HepG2 (cell line): ENCODE results near the gene HOTAIR. TPM values are rescaled to one million over a fixed set of nuclear protein-coding genes. Genes with fewer than 3 reads are reported as not detected.

Experiments used
- FOXA1 ChIP-seq, 2 experiments: fragments of 450-650 bp in 1 of 2; sonication (generic) in 1 of 2; formaldehyde crosslinking in 1 of 2; IDR thresholded peaks; 2 replicates each; pipeline versions ENCODE4 v1.4.0 to v1.6.1; 2016 to 2020; ENCODE audit warnings: missing genetic modification reagents in 1 of 2
- HNF4G ChIP-seq, 2 experiments: sonication (generic) in 1 of 2; formaldehyde crosslinking in 1 of 2; IDR thresholded peaks; 2 replicates each; pipeline versions ENCODE4 v1.4.0 to v1.6.1; 2011 to 2020; ENCODE audit warnings: borderline replicate concordance in 2 of 2, low read depth in 2 of 2, mild to moderate bottlenecking in 2 of 2, low read length in 1 of 2, missing genetic modification reagents in 1 of 2, moderate library complexity in 1 of 2
- HNRNPH1 ChIP-seq: fragments of 200-400 bp; formaldehyde crosslinking; optimal IDR thresholded peaks from 2 replicates; pipeline ENCODE3; 2017; ENCODE audit warnings: mild to moderate bottlenecking, low read depth, low read length
- KAT2B ChIP-seq: fragments of 150-350 bp; IDR thresholded peaks from 2 replicates; pipeline ENCODE4 v1.6.1; 2014; ENCODE audit warnings: low read depth, low read length, borderline replicate concordance
- MIER2 ChIP-seq: IDR thresholded peaks from 2 replicates; pipeline ENCODE4 v1.6.1; 2016; ENCODE audit warnings: missing biosample characterization, missing genetic modification reagents
- MXD1 ChIP-seq: sonication (generic); formaldehyde crosslinking; IDR thresholded peaks from 2 replicates; pipeline ENCODE4 v1.4.0; 2020; ENCODE audit warnings: mild to moderate bottlenecking, missing genetic modification reagents
- MYC ChIP-seq: sonication (generic); formaldehyde crosslinking; IDR thresholded peaks from 2 replicates; pipeline ENCODE4 v1.9.0; 2021; ENCODE audit warnings: missing genetic modification reagents, borderline replicate concordance
- NFKBIZ ChIP-seq: IDR thresholded peaks from 2 replicates; pipeline ENCODE4 v1.6.1; 2018; ENCODE audit warnings: missing genetic modification reagents, missing compliant biosample characterization
- PCBP1 ChIP-seq: fragments of 200-400 bp; formaldehyde crosslinking; IDR thresholded peaks from 2 replicates; pipeline ENCODE4 v1.6.1; 2017; ENCODE audit warnings: mild to moderate bottlenecking, low read depth, low read length, borderline replicate concordance
- SNAPC4 ChIP-seq: sonication (generic); formaldehyde crosslinking; IDR thresholded peaks from 2 replicates; pipeline ENCODE4 v1.4.0; 2020; ENCODE audit warnings: mild to moderate bottlenecking, missing genetic modification reagents
- TBX3 ChIP-seq: fragments of 450-650 bp; IDR thresholded peaks from 2 replicates; pipeline ENCODE4 v1.6.1; 2017; ENCODE audit warnings: antibody characterized with exemption, mild to moderate bottlenecking, inconsistent platforms, borderline replicate concordance
- TEAD2 ChIP-seq: sonication (generic); formaldehyde crosslinking; IDR thresholded peaks from 2 replicates; pipeline ENCODE4 v1.9.0; 2021; ENCODE audit warnings: missing genetic modification reagents
- ZBTB37 ChIP-seq: sonication (generic); formaldehyde crosslinking; IDR thresholded peaks from 2 replicates; pipeline ENCODE4 v1.4.0; 2020; ENCODE audit warnings: mild to moderate bottlenecking, missing genetic modification reagents
- ZNF276 ChIP-seq: sonication (generic); formaldehyde crosslinking; IDR thresholded peaks from 2 replicates; pipeline ENCODE4 v1.4.0; 2020; ENCODE audit warnings: mild to moderate bottlenecking, low read depth, missing genetic modification reagents
- ZNF354B ChIP-seq: sonication (generic); formaldehyde crosslinking; IDR thresholded peaks from 2 replicates; pipeline ENCODE4 v1.8.0; 2022; ENCODE audit warnings: mild to moderate bottlenecking, missing genetic modification reagents
- ZNF629 ChIP-seq: sonication (generic); formaldehyde crosslinking; conservative IDR thresholded peaks from 2 replicates; pipeline ENCODE4 v1.5.0; 2020; ENCODE audit warnings: missing genetic modification reagents
- ZNF670 ChIP-seq: sonication (generic); formaldehyde crosslinking; IDR thresholded peaks from 2 replicates; pipeline ENCODE4 v1.8.0; 2022; ENCODE audit warnings: mild to moderate bottlenecking, missing genetic modification reagents, borderline replicate concordance
- ZNF747 ChIP-seq: sonication (generic); formaldehyde crosslinking; IDR thresholded peaks from 2 replicates; pipeline ENCODE4 v1.8.1; 2023; ENCODE audit warnings: missing genetic modification reagents, mild to moderate bottlenecking, borderline replicate concordance
- ZSCAN20 ChIP-seq: sonication (generic); formaldehyde crosslinking; IDR thresholded peaks from 2 replicates; pipeline ENCODE4 v1.4.0; 2020; ENCODE audit warnings: missing genetic modification reagents, mild to moderate bottlenecking, borderline replicate concordance
- polyA plus RNA-seq, 8 experiments: library from polyadenylated mRNA; depleted of rRNA in 3 of 8; stranded (reverse) in 7 of 8; unstranded in 1 of 8; fragments of >200 nt; fragmentation: Illumina TruSeq in 4 of 8; extraction: Trizol in 4 of 8; gene quantifications; 2 replicates each; pipeline versions ENCODE4 v1.2.1 to v1.2.3, GENCODE V29; 2011 to 2016; ENCODE audit warnings: low read depth in 4 of 8, missing spikeins in 1 of 8, mixed read lengths in 1 of 8; ENCODE audit not compliant: insufficient read depth in 1 of 8
- total RNA-seq, 5 experiments: library from RNA; depleted of rRNA; stranded (reverse); fragments of >200 nt; fragmentation: Illumina TruSeq; extraction: Trizol; gene quantifications; 2 replicates each; pipeline ENCODE4 v1.2.3, GENCODE V29; 2016; ENCODE audit warnings: low read depth in 1 of 5

HOTAIR gene
- total and polyA plus RNA-seq, 2 of the 13 experiments (the other 11 are each of a cell fraction or from before 2014, with no cell fraction given): not detected

- TF ChIP-seq ZSCAN20: 0 out of 2 replicates have a peak, but pooled peaks have one; percentile 59
- no peak for TF ChIP-seq SNAPC4 (CRISPR knock-in tag)
- TF ChIP-seq HNRNPH1: no peak
- no peak for TF ChIP-seq TBX3
- TF ChIP-seq HNF4G (IDR thresholded peaks at IDR 0.05; ENCODE audit: borderline replicate concordance, low read depth, low read length): peak; percentile 70; the same call in 1 of the 2 replicates
- peak; percentile 68; the same call in 1 of the 2 replicates for TF ChIP-seq HNF4G (CRISPR knock-in tag; IDR thresholded peaks at IDR 0.05; ENCODE audit: borderline replicate concordance, low read depth)
- no peak for TF ChIP-seq PCBP1
- TF ChIP-seq MYC (CRISPR knock-in tag): peak; percentile 70; the same call in 1 of the 2 replicates
- TF ChIP-seq MXD1 (CRISPR knock-in tag): peak; percentile 66; the same call in 1 of the 2 replicates
- no peak for TF ChIP-seq TEAD2 (CRISPR knock-in tag)
- TF ChIP-seq MIER2 (CRISPR knock-in tag): no peak
- TF ChIP-seq ZNF670 (CRISPR knock-in tag): no peak
- no peak for TF ChIP-seq FOXA1 (IDR thresholded peaks at IDR 0.05)
- peak; percentile 12; the same call in 1 of the 2 replicates for TF ChIP-seq FOXA1 (CRISPR knock-in tag; IDR thresholded peaks at IDR 0.05)
- no peak for TF ChIP-seq ZNF354B (CRISPR knock-in tag)
- no peak for TF ChIP-seq KAT2B
- TF ChIP-seq ZNF629: peak; percentile 20; the same call in 1 of the 2 replicates
- TF ChIP-seq ZBTB37: no peak
- TF ChIP-seq ZNF276 (CRISPR knock-in tag): no peak
- no peak for TF ChIP-seq ZNF747 (CRISPR knock-in tag)
- 0 out of 2 replicates have a peak, but pooled peaks have one; percentile 38 for TF ChIP-seq NFKBIZ (CRISPR knock-in tag)
These were observed 19.7 kb upstream of the HOTAIR start (continued) for GRCh38 chr12:53994264-53995001.
